Stomach (tissue), 9 donors: ENCODE measurements around the gene RAB31. TPM values are rescaled to one million over a fixed set of nuclear protein-coding genes. Genes with fewer than 3 reads are reported as not detected.

Experiments used
- DNase-seq, 2 donors: peaks; one replicate each; pipeline versions ENCODE4 v3.0.0 to v3.0.0-alpha.2; 2013 to 2019
- H3K27ac ChIP-seq, 5 donors: fragments of 200-600 bp in 4 of 5; sonication (generic) in 4 of 5; one replicate each; pipeline ENCODE4 v1.5.1; 2013 to 2019; ENCODE audit warnings: mild to moderate bottlenecking in 1 of 5, moderate library complexity in 1 of 5
- H3K27me3 ChIP-seq, 3 donors: fragments of 200-600 bp; sonication (generic); one replicate each; pipeline ENCODE4 v1.5.1; 2017 to 2019; ENCODE audit warnings: mixed run types in 1 of 3
- H3K36me3 ChIP-seq, 4 donors: fragments of 200-600 bp; sonication (generic); 1 replicate in 3 of 4; 2 replicates in 1 of 4; pipeline ENCODE4 v1.5.1; 2016 to 2019
- H3K4me1 ChIP-seq, 4 donors: fragments of 200-600 bp; sonication (generic); one replicate each; pipeline ENCODE4 v1.5.1; 2016 to 2019
- H3K4me3 ChIP-seq, 4 donors: fragments of 200-600 bp; sonication (generic) in 3 of 4; one replicate each; pipeline ENCODE4 v1.5.1; 2016 to 2019; ENCODE audit warnings: mild to moderate bottlenecking in 1 of 4
- H3K9me3 ChIP-seq, 4 donors: fragments of 200-600 bp; sonication (generic); one replicate each; pipeline ENCODE4 v1.5.1; 2016 to 2019
- EP300 ChIP-seq: sonication (generic); formaldehyde crosslinking; IDR thresholded peaks from one replicate; pipeline ENCODE4 v1.6.1; 2017; ENCODE audit warnings: antibody characterized with exemption
- POLR2A ChIP-seq, 4 donors: fragments of 450-650 bp; IDR thresholded peaks; one replicate each; pipeline ENCODE4 v1.6.1; 2016; ENCODE audit warnings: antibody characterized with exemption in 4 of 4, control low read depth in 2 of 4, mild to moderate bottlenecking in 1 of 4, moderate library complexity in 1 of 4
- POLR2AphosphoS5 ChIP-seq, 3 donors: sonication (generic); formaldehyde crosslinking; IDR thresholded peaks; one replicate each; pipeline ENCODE4 v1.6.1; 2016; ENCODE audit warnings: antibody characterized with exemption in 3 of 3
- WGBS, 5 donors: extraction: QIAGEN DNeasy Blood & Tissue Kit in 3 of 5; methylation state at CpG; one replicate each; pipeline versions ENCODE4 v1.1.5 to v1.1.7; 2013 to 2018; 5-methylcytosine and 5-hydroxymethylcytosine counted together
- intact Hi-C: fragments of 100-400 bp; cut with DNase I; formaldehyde crosslinking; loops from one replicate; pipeline ENCODE4 v1.15.1; 2023; ENCODE audit warnings: low total_unique reads
- polyA plus RNA-seq, 3 donors: library from polyadenylated mRNA; stranded (reverse); fragments of 200-250 nt; gene quantifications; one replicate each; pipeline ENCODE4 v1.2.3, GENCODE V29; 2013
- total RNA-seq, 5 donors: library from RNA; depleted of rRNA; stranded (reverse); fragments of >200 nt; gene quantifications; one replicate each; pipeline versions ENCODE4 v1.1.0 to v1.2.3, GENCODE V29; 2014 to 2016
- TF ChIP-seq, protein P1 (sequence below), 7 experiments: fragments of 450-650 bp in 4 of 7; fragments of 200-600 bp in 3 of 7; sonication (generic) in 3 of 7; IDR thresholded peaks; one replicate each; pipeline ENCODE4 v1.5.1; 2016 to 2019; ENCODE audit warnings: antibody characterized with exemption in 7 of 7, control low read depth in 2 of 7, mild to moderate bottlenecking in 1 of 7
- donor health status: healthy with polysubstance abuse.
- donor health status: Bipolar disorder and iron deficiency.
- donor health status: healthy.

The RAB31 gene
- total and polyA plus RNA-seq, 8 donors = 10.1 to 65.5 (median 36.8) TPM

DNA sequence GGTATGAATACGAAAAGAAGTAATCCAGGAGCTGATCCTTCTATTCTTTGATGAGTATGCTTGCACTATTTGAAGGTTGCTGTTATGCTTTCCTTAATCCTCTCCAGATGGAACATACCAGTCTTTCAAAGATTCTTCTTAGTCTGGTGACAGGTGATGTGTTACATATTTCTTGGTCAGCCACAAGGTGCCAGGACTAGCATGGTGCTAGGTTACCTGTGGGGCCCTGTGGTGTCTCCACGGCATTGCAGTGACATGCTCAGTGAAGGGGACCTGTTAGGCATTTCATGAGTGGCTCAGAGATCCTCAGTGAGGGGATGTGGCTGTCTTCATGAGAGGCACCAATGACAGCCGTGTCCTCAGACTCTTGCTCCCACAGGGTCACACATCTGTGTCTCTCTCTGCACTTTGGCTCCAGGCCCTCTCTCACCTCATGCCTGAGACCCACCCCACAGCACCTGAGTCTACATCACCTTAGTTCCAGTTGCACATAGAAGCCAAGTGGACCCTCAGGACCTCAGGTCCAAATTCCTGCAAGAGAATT is 13.1 kb upstream of the RAB31 start:
- Histone ChIP-seq H3K27me3 (no peaks in the 10 kb centered on the region), H3K36me3 (no peaks in the 10 kb centered on the region), H3K9me3 (no peaks in the 10 kb centered on the region), H3K4me3 (no peak overlapping the region), H3K27ac (no peak overlapping the region), H3K4me1 (peaks cover 0 to 3% (median under 1%) of the 10 kb centered on the region in 4 donors)
- no peak for DNase-seq
- WGBS, 5 donors = 80 to 89% (median 85%) methylated on average over 2 to 3 of the region's 3 CpGs
- intact Hi-C loops = no loop called here
- TF ChIP-seq, protein P1, sequence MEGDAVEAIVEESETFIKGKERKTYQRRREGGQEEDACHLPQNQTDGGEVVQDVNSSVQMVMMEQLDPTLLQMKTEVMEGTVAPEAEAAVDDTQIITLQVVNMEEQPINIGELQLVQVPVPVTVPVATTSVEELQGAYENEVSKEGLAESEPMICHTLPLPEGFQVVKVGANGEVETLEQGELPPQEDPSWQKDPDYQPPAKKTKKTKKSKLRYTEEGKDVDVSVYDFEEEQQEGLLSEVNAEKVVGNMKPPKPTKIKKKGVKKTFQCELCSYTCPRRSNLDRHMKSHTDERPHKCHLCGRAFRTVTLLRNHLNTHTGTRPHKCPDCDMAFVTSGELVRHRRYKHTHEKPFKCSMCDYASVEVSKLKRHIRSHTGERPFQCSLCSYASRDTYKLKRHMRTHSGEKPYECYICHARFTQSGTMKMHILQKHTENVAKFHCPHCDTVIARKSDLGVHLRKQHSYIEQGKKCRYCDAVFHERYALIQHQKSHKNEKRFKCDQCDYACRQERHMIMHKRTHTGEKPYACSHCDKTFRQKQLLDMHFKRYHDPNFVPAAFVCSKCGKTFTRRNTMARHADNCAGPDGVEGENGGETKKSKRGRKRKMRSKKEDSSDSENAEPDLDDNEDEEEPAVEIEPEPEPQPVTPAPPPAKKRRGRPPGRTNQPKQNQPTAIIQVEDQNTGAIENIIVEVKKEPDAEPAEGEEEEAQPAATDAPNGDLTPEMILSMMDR (IDR thresholded peaks at IDR 0.05) = no peak
- TF ChIP-seq EP300 (no peak), POLR2A (IDR thresholded peaks at IDR 0.05) (no peak), POLR2AphosphoS5 (IDR thresholded peaks at IDR 0.05) (no peak)

- no peak for TF ChIP-seq POLR2AphosphoS5 (IDR thresholded peaks at IDR 0.05)
- TF ChIP-seq, protein P1 (IDR thresholded peaks at IDR 0.05) = no peak
- no peak for TF ChIP-seq EP300
- TF ChIP-seq POLR2A (IDR thresholded peaks at IDR 0.05) = no peak
- intact Hi-C loops = no loop called here
- no peak overlapping the region for H3K4me3 ChIP-seq
- no peaks in the 10 kb centered on the region for H3K9me3 ChIP-seq
- no peaks in the 10 kb centered on the region for H3K36me3 ChIP-seq
- 62 to 77% (median 69%) methylated on average over 5 of the region's 5 CpGs for WGBS, 5 donors
- H3K27me3 ChIP-seq = no peaks in the 10 kb centered on the region
- DNase-seq = no peak
- no peak overlapping the region for H3K27ac ChIP-seq
- H3K4me1 ChIP-seq = peaks cover 0 to 7% (median 3%) of the 10 kb centered on the region in 4 donors
Observed at GRCh38 chr18:9695605-9696004, 12.5 kb upstream of the RAB31 start.

DNA sequence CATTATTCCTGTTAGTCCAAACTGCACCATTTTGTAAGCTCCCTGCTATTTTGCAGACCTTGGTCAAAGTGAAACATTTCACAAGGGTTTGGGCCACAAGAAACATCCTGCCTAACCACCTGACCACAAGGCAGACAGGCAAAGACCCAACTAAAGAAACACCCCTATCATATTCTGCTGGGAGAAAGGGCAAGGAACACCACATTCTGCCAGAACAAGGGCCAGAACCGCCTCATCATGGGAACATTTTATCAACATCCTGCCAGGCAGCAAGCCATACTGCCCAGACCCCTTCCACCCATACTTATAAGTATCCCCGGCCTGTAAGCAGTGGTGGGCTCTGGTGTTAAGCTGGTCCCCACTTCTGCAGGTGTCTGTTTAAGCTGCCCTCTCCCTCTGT is 12.0 kb upstream of the RAB31 start:
- Histone ChIP-seq H3K9me3 (no peaks in the 10 kb centered on the region), H3K36me3 (no peaks in the 10 kb centered on the region), H3K4me1 (peaks cover 0 to 12% (median 3%) of the 10 kb centered on the region in 4 donors), H3K27me3 (no peaks in the 10 kb centered on the region), H3K27ac (no peak overlapping the region), H3K4me3 (no peak overlapping the region)
- DNase-seq = no peak
- intact Hi-C loops = no loop called here
- 70 to 95% (median 90%) methylated on average over 2 of the region's 2 CpGs for WGBS, 5 donors
- TF ChIP-seq POLR2AphosphoS5 (IDR thresholded peaks at IDR 0.05) = no peak
- TF ChIP-seq POLR2A (IDR thresholded peaks at IDR 0.05) = no peak
- TF ChIP-seq, protein P1 (IDR thresholded peaks at IDR 0.05) = no peak
- no peak for TF ChIP-seq EP300

GRCh38 chr18:9696701-9697100 is 11.4 kb upstream of the RAB31 start:
- Histone ChIP-seq H3K9me3 (no peaks in the 10 kb centered on the region), H3K27me3 (no peaks in the 10 kb centered on the region), H3K36me3 (no peaks in the 10 kb centered on the region), H3K27ac (no peak overlapping the region), H3K4me1 (peaks cover 0 to 18% (median 3%) of the 10 kb centered on the region in 4 donors), H3K4me3 (no peak overlapping the region)
- intact Hi-C loops = no loop called here
- no peak for TF ChIP-seq POLR2A (IDR thresholded peaks at IDR 0.05)
- TF ChIP-seq, protein P1 (IDR thresholded peaks at IDR 0.05) = no peak
- TF ChIP-seq POLR2AphosphoS5 (IDR thresholded peaks at IDR 0.05) = no peak
- TF ChIP-seq EP300 = no peak
- WGBS, 5 donors = 46 to 92% (median 78%) methylated on average over 1 of the region's 1 CpG
- DNase-seq = no peak
